Measurements from ENCODE around the gene BMAL1. TPM values are rescaled to one million over a fixed set of nuclear protein-coding genes. Genes with fewer than 3 reads are reported as not detected.

BMAL1 gene
- total and polyA plus RNA-seq, 2 of the 4 experiments (the other 2 are of a cell fraction): 8.8 to 9.9 TPM

DNA sequence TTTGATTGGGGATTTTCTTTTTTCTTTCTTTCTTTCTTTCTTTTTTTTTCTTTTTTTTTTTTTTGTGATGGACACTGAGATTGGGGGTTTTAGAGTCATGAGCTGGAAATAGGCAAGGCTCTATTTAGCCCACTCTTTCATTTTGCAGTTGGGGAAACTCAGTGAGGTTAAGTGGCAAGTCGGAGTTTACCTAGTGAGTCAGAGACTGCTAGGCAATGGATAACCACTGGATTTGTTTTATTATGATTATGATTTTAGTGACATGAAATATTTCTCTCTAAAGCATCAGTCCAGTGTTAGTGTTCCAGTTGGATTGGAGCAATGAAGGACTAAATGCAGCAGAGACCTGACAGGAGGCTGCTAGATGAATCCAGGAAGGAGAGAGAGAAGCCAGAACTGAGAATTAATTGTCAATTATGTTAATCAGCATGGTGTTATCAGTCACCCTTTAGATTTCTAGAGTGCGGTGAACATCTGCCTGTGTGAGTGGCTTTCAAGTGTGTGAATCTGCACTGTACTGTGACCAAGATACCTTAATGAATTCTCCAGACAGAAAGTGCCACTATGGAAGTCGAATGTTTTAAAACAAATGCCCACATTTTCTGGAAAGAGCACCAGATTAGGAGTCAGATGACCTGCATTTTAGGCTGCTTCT lies 10.9 kb downstream of the BMAL1 start:
- intact Hi-C loops (cut with micrococcal nuclease): no loop called here
- Histone ChIP-seq H3K79me1 (ENCODE audit: low read depth in 1 of 2, low read length in 2 of 2) (peaks cover 26 to 74% of the 10 kb centered on the region in 2 experiments), H4K20me1 (ENCODE audit: insufficient read depth, low read length) (peaks cover 54% of the 10 kb centered on the region), H3K4me3 (ENCODE audit: insufficient read depth, low read depth, low read length) (no peak overlapping the region), H3K4me2 (ENCODE audit: low read depth, low read length) (no peak overlapping the region), H3K23ac (ENCODE audit: low read depth, low read length) (no peak overlapping the region), H2BK5ac (ENCODE audit: low read depth, low read length, poor library complexity, severe bottlenecking) (no peak overlapping the region), H2BK15ac (ENCODE audit: low read depth, low read length) (no peak overlapping the region), H4K91ac (ENCODE audit: insufficient read depth, low read depth, low read length) (no peak overlapping the region), H3K27me3 (ENCODE audit: control insufficient read depth, insufficient read depth, low read length) (no peaks in the 10 kb centered on the region), H3K18ac (ENCODE audit: low read depth, low read length) (no peak overlapping the region), H4K5ac (ENCODE audit: low read depth, low read length) (no peak overlapping the region), H2AFZ (replicated peaks; ENCODE audit: low read length, poor library complexity) (no peak overlapping the region), H3K36me3 (ENCODE audit: control insufficient read depth, insufficient read depth, low read length) (no peaks in the 10 kb centered on the region; the same call in 1 of the 2 replicates), H3K9me3 (ENCODE audit: control insufficient read depth, insufficient read depth, low read length) (no peaks in the 10 kb centered on the region), H2BK20ac (ENCODE audit: low read depth, low read length) (no peak overlapping the region), H4K8ac (ENCODE audit: low read depth in 2 of 2, low read length in 2 of 2) (no peak overlapping the region), H2BK120ac (ENCODE audit: low read depth, low read length) (no peak overlapping the region), H3K9me1 (ENCODE audit: insufficient read depth, low read length) (peaks cover 13% of the 10 kb centered on the region), H2AK9ac (replicated peaks; ENCODE audit: low read depth, low read length, poor library complexity) (no peak overlapping the region), H3K14ac (replicated peaks; ENCODE audit: low read depth, low read length) (no peak overlapping the region), H2AK5ac (ENCODE audit: low read depth, low read length) (no peak overlapping the region), H3K9ac (ENCODE audit: low read depth, low read length) (no peak overlapping the region), H3K56ac (ENCODE audit: extremely low read depth, insufficient read depth, low read length) (no peak overlapping the region), H3K4me1 (ENCODE audit: control insufficient read depth, insufficient read depth, low read length) (peaks cover 3% of the 10 kb centered on the region), H3K27ac (ENCODE audit: insufficient read depth, low read length) (no peak overlapping the region), H3K4ac (ENCODE audit: low read depth, low read length) (no peak overlapping the region)
- no peak for TF ChIP-seq POLR2A (IDR thresholded peaks at IDR 0.05; ENCODE audit: low read depth, low read length)
- TF ChIP-seq FOS (IDR thresholded peaks at IDR 0.05; ENCODE audit: low read depth, low read length): 0 out of 2 replicates have a peak, but pooled peaks have one; percentile 18
- in situ Hi-C loops (cut with MboI; ENCODE audit: low sequenced_read_pairs): no loop called here
- dilution Hi-C loops (cut with HindIII; ENCODE audit: low sequenced_read_pairs, unreplicated experiment): no loop called here
- peak; percentile 79 for ATAC-seq (ENCODE audit: low read depth)
- DNase-seq: peak; percentile 72
- no TSS peak for BruUV-seq (replicated peaks)
- no CpG with 5 or more reads among the region's 3 CpGs for WGBS, 2 experiments (ENCODE audit: extremely low coverage in 2 of 2, insufficient read length in 1 of 2)
- ChIA-PET CTCF (no interaction called here), POLR2A (ENCODE audit: unreplicated experiment) (no interaction called here)

All from IMR-90 (cell line).